GM19023 (cell line): ENCODE data around the gene RNGTT.
A peak's percentile ranks its signal among the peaks of the same experiment; 100 is the strongest.

ENCODE experiments used
- ATAC-seq: cut with Tn5 transposase; IDR thresholded peaks from one replicate; pipeline ENCODE4 v1.9.1; 2021; ENCODE audit warnings: mild to moderate bottlenecking, moderate library complexity; ENCODE audit not compliant: unreplicated experiment

RNGTT gene

DNA sequence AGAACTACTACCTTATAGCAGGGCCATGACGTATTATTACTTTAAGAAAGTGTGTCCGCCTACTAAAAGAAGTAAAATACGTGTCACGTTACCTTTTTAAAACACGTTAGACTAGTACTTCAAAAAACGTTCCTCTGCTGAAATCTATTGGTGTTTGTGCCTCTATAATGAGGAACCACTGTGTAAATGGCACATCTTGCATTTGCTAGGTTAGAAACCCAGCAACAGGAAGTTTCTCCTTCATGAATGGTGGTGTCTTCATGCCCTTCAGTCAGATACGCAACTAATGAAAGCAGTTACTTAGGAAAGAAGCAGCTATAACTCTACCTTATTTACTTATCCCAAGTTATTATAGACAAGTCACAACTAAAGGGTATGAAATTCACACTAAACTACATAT, 343.5 kb downstream of the RNGTT start:
- ATAC-seq, result no peak

- peak; percentile 60 for ATAC-seq
Measured at GRCh38 chr6:88616380-88616779, 347.0 kb downstream of the RNGTT start.

GRCh38 chr6:88614316-88614877, 349.0 kb downstream of the RNGTT start:
- ATAC-seq, result no peak

GRCh38 chr6:88612631-88613030, 350.8 kb downstream of the RNGTT start:
- peak; percentile 37 for ATAC-seq

DNA sequence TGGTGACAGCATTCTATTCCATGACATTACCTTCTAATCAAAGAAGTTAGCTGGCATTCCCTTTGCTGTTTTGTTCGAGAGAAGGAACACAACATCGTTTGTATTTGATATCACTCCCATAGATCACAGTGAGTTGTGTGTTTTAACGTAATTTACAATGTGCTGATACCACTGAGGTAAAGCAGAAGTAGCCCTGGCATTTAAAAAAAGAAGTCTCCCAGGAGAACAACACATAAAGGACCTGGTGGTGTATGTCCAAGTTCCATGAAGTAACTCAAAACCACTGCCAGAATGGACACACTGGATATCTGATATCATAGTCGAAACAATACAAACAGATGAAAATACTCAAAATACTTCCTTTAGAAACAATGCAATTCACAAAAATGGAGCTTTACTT, 351.7 kb downstream of the RNGTT start:
- no peak for ATAC-seq

DNA sequence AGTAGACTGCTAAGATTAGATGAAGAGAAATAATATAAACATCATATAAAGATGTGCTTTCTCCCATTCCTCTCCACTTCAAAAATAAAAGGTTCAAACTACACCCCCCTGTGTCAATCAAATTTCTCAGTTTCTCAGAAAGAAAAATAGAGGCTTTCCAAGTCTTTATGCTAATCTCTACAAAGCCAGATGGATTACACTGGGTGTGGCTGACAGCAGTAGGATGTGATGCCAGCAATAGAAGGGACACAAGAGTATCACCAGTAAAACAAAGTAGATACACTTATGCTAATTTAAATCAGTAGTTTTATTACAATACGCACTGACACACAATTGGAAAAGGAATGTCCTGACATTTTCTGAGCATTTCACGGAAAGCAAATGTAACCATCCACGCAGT, 353.4 kb downstream of the RNGTT start:
- ATAC-seq, result no peak

DNA sequence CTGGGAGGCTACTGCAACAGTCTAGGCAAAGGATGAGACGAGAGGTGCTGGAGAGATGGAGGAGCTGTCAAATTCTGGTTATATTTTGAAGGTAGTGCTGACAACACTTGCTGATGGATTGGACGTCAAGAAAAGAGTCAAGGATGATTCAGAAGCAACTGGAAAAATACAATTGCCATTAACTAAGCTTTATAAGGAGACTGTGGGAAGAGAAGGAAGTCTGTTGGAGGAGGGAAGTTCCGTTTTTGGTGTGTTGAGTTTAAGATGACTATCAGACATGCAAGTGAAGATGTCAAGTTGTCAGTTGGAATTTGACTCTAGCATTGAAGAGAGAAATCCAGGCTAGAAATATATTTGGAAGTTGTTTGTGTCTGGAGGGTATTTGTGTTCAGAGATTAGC, 358.1 kb downstream of the RNGTT start:
- no peak for ATAC-seq

GRCh38 chr6:88599571-88599970, 363.8 kb downstream of the RNGTT start:
- no peak for ATAC-seq

DNA sequence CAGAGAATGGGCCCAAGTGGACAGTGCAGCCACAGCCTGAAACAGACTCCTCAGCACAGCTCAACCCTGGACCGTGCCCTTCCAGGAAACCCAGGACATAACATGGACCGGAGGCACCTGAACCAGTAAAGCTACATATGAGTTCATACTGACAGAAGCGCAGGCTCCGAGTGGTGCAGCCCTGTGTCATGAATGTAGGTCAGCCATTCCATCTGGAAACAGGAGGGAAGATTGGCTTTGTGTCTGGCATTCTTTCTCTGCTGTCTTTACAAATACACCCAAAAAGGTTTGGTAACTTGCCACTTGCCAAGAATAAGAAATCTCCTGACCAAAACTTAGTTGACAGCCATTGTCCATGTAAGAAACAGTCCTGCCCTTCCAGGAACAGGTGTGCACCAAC, 366.6 kb downstream of the RNGTT start:
- ATAC-seq, result no peak

GRCh38 chr6:88588938-88589337, 374.5 kb downstream of the RNGTT start:
- no peak for ATAC-seq

DNA sequence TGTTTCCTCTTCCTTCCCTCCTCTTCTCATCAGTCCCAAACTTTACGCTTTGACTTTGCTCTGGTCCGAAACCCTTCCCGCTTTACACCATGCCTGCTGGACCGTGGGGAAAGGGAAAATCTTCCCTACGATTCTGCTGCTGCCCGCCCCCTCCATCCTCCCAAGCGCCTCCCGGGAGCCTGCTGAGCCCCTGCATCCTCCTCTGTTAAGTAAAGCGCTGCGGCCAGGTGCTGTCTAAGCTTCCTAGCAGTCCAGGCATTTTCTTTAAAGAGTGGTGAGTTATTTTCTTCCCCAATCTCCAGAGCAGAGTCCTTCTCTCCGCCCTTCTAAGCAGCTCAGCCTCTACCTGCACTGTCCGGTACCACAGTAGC, 376.3 kb downstream of the RNGTT start:
- ATAC-seq, result no peak

DNA sequence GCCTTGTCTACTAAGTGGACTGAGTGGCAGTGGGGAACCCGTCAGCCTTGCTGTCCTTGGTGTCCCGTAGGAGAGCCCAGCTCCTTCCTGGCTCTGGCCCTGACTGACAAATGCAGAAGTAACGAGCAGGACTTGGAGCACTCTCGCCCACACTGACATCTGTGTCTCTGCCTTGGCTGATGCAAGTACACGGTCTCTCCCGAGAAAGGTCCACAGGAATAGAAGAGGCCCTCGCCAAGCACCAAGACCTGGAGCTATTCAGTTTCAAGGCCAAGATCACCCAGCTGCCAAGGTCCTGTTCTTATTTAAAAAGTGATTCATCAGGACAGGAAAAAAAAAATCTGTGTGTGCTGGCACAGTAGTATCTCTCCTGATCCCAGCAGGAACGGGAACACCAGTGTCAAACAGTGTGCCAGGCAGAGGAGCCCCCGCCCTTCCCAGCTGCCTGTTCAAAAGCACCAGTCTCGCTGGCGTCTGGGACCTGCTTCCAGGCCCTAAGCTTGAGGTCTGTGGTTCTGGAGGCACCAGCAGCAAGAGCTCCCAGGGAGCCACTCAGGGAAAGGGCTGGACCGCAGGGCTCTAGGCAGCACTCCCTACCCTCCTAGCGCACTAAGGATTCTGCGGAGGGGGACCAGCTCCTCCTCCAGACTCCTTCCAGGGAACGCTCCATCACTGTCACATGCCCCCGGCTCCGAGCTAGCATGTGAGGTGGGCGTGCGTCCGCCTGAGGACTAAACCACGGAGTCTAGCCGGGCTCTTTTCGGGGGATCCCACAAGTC, 376.9 kb downstream of the RNGTT start:
- no peak for ATAC-seq

GRCh38 chr6:88585276-88585692, 378.1 kb downstream of the RNGTT start:
- no peak for ATAC-seq

DNA sequence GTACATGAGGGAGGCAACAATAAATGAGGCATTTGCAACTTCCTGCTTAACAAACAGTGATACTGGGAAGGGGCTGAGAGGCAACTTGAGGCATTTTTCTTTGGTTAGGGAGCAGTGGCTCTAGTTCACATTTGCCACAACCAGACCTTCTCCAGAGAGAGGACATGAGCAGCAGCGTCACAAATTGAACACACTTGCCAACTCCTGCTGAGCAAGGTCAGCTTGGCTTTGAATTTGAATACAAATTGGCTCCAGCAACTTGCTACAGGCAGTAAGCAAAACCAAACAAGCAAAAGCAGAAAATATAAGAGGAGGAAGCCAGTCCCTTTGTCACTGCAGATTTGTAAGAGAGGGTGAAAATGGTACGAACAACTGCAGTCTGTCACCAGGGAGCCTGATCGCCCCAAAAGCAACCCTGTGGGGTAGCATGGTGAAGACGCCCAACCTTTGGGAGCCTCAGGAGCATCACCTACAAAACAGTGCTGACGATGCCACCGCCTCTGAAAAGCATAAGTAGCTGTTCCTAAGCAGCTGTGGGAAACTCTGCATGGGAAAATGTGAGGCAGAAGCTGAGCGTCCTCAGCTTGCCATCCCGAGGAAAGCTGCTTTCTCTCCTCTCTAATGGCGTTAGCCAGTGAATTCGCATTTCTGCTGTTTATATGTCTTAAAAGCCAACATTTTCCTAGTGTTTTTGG, 378.7 kb downstream of the RNGTT start:
- no peak for ATAC-seq

DNA sequence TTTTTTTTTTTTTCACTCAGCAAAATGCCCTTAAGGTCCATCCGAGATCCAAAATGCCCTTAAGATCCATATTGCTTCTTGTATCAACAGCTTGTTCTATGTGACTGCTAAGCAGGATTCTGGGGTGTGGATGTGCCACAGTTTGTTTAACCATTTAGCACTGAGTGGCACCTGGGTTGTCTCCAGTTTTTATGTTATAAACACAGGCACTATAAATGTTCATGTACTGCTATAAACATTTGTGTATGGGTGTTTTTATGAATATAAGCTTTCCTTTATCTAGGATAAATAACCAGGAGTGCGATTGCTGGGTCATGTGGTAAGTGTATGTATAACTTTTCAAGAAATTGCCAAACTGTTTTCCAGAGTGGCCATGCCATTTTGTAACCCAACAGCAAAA, 386.0 kb downstream of the RNGTT start:
- ATAC-seq, result no peak

DNA sequence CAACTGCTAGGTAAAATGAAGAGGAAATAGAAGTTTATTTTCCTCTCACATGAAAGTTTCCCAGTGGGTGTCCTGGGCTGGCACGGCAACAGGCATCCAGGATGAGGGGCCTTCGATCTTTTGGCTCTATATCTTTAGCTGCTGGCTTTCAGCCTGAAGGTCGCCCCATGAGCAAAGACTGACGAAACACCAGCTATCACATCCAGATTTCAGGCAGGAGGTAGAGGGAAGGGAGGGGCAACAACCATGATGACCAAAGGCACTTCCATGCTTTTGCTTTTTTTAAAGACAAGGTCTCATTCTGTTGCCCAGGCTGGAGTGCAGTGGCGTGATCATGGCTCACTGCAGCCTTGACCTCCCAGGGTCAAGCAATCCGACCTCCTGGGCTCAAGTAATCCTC, 387.9 kb downstream of the RNGTT start:
- no peak for ATAC-seq

DNA sequence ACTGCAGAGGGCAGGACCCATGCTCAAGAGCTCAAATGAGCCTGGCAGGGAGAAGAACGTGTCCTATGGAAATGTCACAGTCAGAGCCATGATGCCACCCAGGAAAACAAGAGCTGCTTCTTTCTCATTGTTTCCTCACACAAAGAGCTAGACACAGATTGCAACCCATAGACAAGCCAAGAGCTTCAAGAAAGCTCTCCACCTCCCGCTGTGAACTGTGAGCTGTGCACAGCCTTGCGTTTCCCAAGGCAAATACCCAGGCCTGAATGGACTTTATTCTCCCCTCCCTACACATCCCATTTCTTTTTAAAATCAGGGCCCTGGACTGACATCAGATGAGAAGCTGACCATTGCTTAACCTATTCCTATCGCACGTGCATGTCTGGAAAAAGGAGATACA, 388.8 kb downstream of the RNGTT start:
- no peak for ATAC-seq

- no peak for ATAC-seq
Measured at GRCh38 chr6:88574031-88574430, 389.4 kb downstream of the RNGTT start.

DNA sequence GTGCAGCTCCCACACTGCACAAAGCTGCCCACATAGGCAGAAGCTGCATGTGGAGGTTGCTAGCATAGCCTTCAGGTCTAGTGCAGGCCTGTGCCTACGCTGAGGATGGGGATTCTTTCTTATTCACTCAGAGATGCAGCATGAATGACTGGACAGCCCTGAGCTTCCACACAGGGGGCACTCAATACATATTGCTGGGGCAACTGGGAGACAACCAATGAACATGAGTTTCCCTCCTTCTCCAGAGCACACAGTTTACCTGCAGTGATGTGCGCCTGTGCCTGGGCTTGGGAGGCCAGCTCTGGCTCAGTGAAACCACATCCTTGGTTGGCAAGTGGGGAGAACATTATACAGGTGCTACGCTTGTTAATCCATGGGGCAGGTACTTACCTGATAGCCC, 389.9 kb downstream of the RNGTT start:
- no peak for ATAC-seq

DNA sequence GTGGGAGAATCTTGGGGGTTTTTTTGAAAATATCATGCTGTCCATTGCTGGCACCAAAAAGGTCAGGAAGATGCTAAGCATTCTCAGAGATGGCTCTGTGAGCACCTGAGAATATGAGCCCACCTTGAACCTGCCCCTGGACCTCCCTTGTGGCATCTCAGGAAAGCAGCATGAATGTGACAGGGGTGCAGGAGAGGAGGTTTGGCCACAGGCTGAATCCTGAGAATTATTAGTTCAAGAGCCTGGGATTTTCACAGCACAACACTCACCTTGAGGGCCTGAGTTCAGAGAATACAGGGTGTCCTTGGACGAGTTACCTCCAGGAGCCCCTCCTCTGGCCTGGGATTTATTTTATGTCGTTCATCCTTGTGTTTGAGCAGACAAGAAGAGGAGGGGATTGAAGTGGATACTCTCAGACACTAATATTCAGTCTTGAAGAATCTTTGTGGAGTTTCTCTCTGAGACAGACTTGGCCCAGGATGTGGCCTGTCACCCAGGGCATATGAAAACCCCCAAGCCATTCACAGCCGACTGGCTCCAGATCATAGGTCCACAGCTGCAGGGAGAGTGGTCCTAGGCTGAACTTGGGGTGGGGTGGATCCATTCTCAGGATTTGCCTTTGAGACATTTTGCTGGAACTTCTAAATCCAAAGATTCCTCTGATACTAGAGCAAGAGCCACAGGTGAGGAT, 390.8 kb downstream of the RNGTT start:
- no peak for ATAC-seq

DNA sequence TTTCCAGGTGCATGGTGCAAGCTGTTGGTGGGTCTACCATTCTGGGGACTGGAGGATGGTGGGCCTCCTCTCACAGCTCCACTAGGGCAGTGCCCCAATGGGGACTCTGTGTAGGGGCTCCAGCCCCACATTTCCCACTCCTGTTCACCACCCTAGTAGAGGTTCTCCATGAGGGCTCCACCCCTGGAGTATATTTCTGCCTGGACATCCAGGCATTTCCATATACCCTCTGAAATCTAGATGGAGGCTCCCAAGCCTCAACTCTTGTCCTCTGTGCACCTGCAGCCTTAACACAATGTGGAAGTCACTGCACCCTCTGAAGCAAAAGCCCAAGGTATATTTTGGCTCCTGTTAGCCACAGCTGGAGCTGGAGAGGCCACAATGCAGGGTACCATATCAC, 393.5 kb downstream of the RNGTT start:
- ATAC-seq, result no peak

GRCh38 chr6:88567696-88568095, 395.7 kb downstream of the RNGTT start:
- ATAC-seq, result no peak
